H1 (cell line): Measurements from ENCODE around the gene ENOX2. TPM values are rescaled to one million over a fixed set of nuclear protein-coding genes. Genes with fewer than 3 reads are reported as not detected.

ENCODE experiments used
- CTCF ChIA-PET: fragments of 300-600 bp; sonication (Branson Sonifier 250); formaldehyde crosslinking; loops from one replicate; lab custom pipeline; 2021; ENCODE audit not compliant: partially characterized antibody; lab: Charles Lee
- POLR2A ChIA-PET: fragments of 300-600 bp; sonication (Branson Sonifier 250); formaldehyde crosslinking; loops from one replicate; lab custom pipeline; 2021; ENCODE audit warnings: inconsistent platforms; ENCODE audit not compliant: partially characterized antibody; lab: Charles Lee
- DNase-seq, 2 experiments: peaks; one replicate each; pipeline versions ENCODE4 v3.0.0 to v3.0.0-alpha.2; 2010 to 2022; ENCODE audit warnings: low spot score in 2 of 2, low read depth in 1 of 2, mixed read lengths in 1 of 2
- FAIRE-seq: peaks from 2 replicates; lab custom pipeline; 2011; peaks lifted over from hg19 to GRCh38; lab: Jason Lieb, UNC
- H2AFZ ChIP-seq: 2 replicates; pipeline ENCODE4 v1.8.1; 2012; ENCODE audit warnings: low read length, inconsistent platforms
- H2AK5ac ChIP-seq: 2 replicates; pipeline ENCODE4 v1.6.1; 2013; ENCODE audit warnings: low read depth, low read length
- H2BK120ac ChIP-seq: replicated peaks from 2 replicates; pipeline ENCODE3; 2013; ENCODE audit warnings: low read depth, low read length, inconsistent platforms
- H2BK12ac ChIP-seq: 2 replicates; pipeline ENCODE4 v1.6.1; 2013; ENCODE audit warnings: low read depth, low read length
- H2BK15ac ChIP-seq: 2 replicates; pipeline ENCODE4 v1.6.1; 2013; ENCODE audit warnings: low read length
- H2BK20ac ChIP-seq: 2 replicates; pipeline ENCODE4 v1.6.1; 2013; ENCODE audit warnings: low read length
- H2BK5ac ChIP-seq: 2 replicates; pipeline ENCODE4 v1.6.1; 2013; ENCODE audit warnings: low read depth, low read length
- H3K14ac ChIP-seq: 2 replicates; pipeline ENCODE4 v1.6.1; 2013; ENCODE audit warnings: inconsistent platforms; ENCODE audit not compliant: insufficient read length
- H3K18ac ChIP-seq: 2 replicates; pipeline ENCODE4 v1.6.1; 2013; ENCODE audit warnings: low read length; ENCODE audit errors: extremely low read depth
- H3K23ac ChIP-seq: 2 replicates; pipeline ENCODE4 v1.6.1; 2013; ENCODE audit warnings: inconsistent platforms; ENCODE audit not compliant: insufficient read length
- H3K23me2 ChIP-seq: 2 replicates; pipeline ENCODE4 v1.6.1; 2013; ENCODE audit warnings: low read depth, low read length
- H3K27ac ChIP-seq: 2 replicates; pipeline ENCODE4 v1.6.1; 2011; ENCODE audit warnings: low read depth, low read length, inconsistent platforms
- H3K27me3 ChIP-seq, 4 experiments: replicated peaks in 1 of 4; 1 replicate in 1 of 4; 2 replicates in 3 of 4; pipeline versions ENCODE4 v1.6.1 to v1.8.1; 2011 to 2013; ENCODE audit warnings: low read length in 3 of 4, mild to moderate bottlenecking in 3 of 4, inconsistent platforms in 2 of 4, mixed read lengths in 2 of 4, moderate library complexity in 1 of 4; ENCODE audit not compliant: control insufficient read depth in 3 of 4, insufficient read depth in 3 of 4; ENCODE audit errors: extremely low read depth in 1 of 4
- H3K36me3 ChIP-seq, 4 experiments: 2 replicates each; pipeline versions ENCODE4 v1.6.1 to v1.8.1; 2011 to 2013; ENCODE audit warnings: mild to moderate bottlenecking in 4 of 4, low read length in 3 of 4, moderate library complexity in 2 of 4, control low read depth in 1 of 4, inconsistent platforms in 1 of 4; ENCODE audit not compliant: insufficient read depth in 4 of 4, control insufficient read depth in 2 of 4
- H3K4ac ChIP-seq: replicated peaks from 2 replicates; pipeline ENCODE3; 2013; ENCODE audit warnings: low read length, low read depth, mixed read lengths, inconsistent platforms; ENCODE audit not compliant: insufficient read length
- H3K4me1 ChIP-seq, 4 experiments: replicated peaks in 1 of 4; 1 replicate in 1 of 4; 2 replicates in 3 of 4; pipeline versions ENCODE4 v1.6.1 to v1.8.1; 2011 to 2013; ENCODE audit warnings: low read length in 3 of 4, inconsistent platforms in 2 of 4, mixed read lengths in 1 of 4; ENCODE audit not compliant: insufficient read depth in 4 of 4, control insufficient read depth in 3 of 4
- H3K4me2 ChIP-seq, 2 experiments: 2 replicates each; pipeline versions ENCODE4 v1.6.1 to v1.8.1; 2011 to 2013; ENCODE audit warnings: low read depth in 2 of 2, low read length in 2 of 2, control low read depth in 1 of 2, inconsistent platforms in 1 of 2, mild to moderate bottlenecking in 1 of 2; ENCODE audit not compliant: insufficient read depth in 1 of 2
- H3K4me3 ChIP-seq, 4 experiments: fragments of 200-600, 300-600 bp in 1 of 4; sonication (generic), shearing (Covaris generic), sonication (Bioruptor Twin) in 1 of 4; 2 replicates each; pipeline versions ENCODE4 v1.5.1 to v1.8.1; 2011 to 2016; ENCODE audit warnings: low read length in 4 of 4, low read depth in 3 of 4, control low read depth in 2 of 4, inconsistent platforms in 2 of 4, mild to moderate bottlenecking in 2 of 4, mixed read lengths in 1 of 4, moderate library complexity in 1 of 4; ENCODE audit not compliant: insufficient read depth in 2 of 4; ENCODE audit errors: extremely low read depth in 1 of 4
- H3K56ac ChIP-seq: replicated peaks from 2 replicates; pipeline ENCODE3; 2013; ENCODE audit warnings: low read depth, mild to moderate bottlenecking, mixed read lengths, low read length, inconsistent platforms; ENCODE audit not compliant: insufficient read length
- H3K79me1 ChIP-seq: 2 replicates; pipeline ENCODE4 v1.6.1; 2013; ENCODE audit warnings: low read depth, low read length, control low read depth
- H3K79me2 ChIP-seq, 2 experiments: 2 replicates each; pipeline versions ENCODE4 v1.6.1 to v1.8.1; 2012 to 2013; ENCODE audit warnings: low read length in 2 of 2, mild to moderate bottlenecking in 2 of 2, inconsistent platforms in 1 of 2; ENCODE audit not compliant: insufficient read depth in 2 of 2, control insufficient read depth in 1 of 2
- H3K9ac ChIP-seq, 4 experiments: replicated peaks in 1 of 4; 1 replicate in 1 of 4; 2 replicates in 3 of 4; pipeline versions ENCODE4 v1.6.1 to v1.8.1; 2011 to 2013; ENCODE audit warnings: low read depth in 3 of 4, low read length in 3 of 4, control low read depth in 2 of 4, mild to moderate bottlenecking in 2 of 4, moderate library complexity in 2 of 4, inconsistent platforms in 1 of 4; ENCODE audit errors: extremely low read depth in 1 of 4
- H3K9me3 ChIP-seq, 2 experiments: 2 replicates each; pipeline versions ENCODE4 v1.6.1 to v1.8.1; 2012 to 2013; ENCODE audit warnings: mild to moderate bottlenecking in 2 of 2, moderate library complexity in 2 of 2, control low read depth in 1 of 2, inconsistent platforms in 1 of 2, low read depth in 1 of 2, low read length in 1 of 2, mixed read lengths in 1 of 2; ENCODE audit not compliant: insufficient read depth in 2 of 2
- H4K20me1 ChIP-seq, 2 experiments: replicated peaks in 1 of 2; 2 replicates each; pipeline versions ENCODE3 to v1.8.1; 2011 to 2013; ENCODE audit warnings: inconsistent platforms in 2 of 2, low read length in 2 of 2, mild to moderate bottlenecking in 1 of 2; ENCODE audit not compliant: insufficient read depth in 2 of 2, control insufficient read depth in 1 of 2
- H4K5ac ChIP-seq: 2 replicates; pipeline ENCODE4 v1.6.1; 2013; ENCODE audit warnings: low read length, low read depth, mixed read lengths, inconsistent platforms; ENCODE audit not compliant: insufficient read length
- H4K8ac ChIP-seq: 2 replicates; pipeline ENCODE4 v1.8.0; 2013; ENCODE audit warnings: mild to moderate bottlenecking, moderate library complexity, low read length, inconsistent platforms; ENCODE audit not compliant: insufficient read depth; ENCODE audit errors: extremely low read depth
- H4K91ac ChIP-seq: replicated peaks from 2 replicates; pipeline ENCODE3; 2013; ENCODE audit warnings: low read length, mixed read lengths, inconsistent platforms; ENCODE audit not compliant: insufficient read length
- ASH2L ChIP-seq: fragments of 200-600, 300-600 bp; sonication (generic); IDR thresholded peaks from one replicate; pipeline ENCODE4 v1.7.1; 2017; ENCODE audit warnings: low read length
- CEBPB ChIP-seq: IDR thresholded peaks from 2 replicates; pipeline ENCODE4 v1.6.1; 2012; ENCODE audit warnings: low read depth, low read length
- CREB1 ChIP-seq: IDR thresholded peaks from 2 replicates; pipeline ENCODE4 v1.6.1; 2012; ENCODE audit warnings: inconsistent platforms
- EGR1 ChIP-seq: IDR thresholded peaks from 2 replicates; pipeline ENCODE4 v1.6.1; 2011; ENCODE audit warnings: low read depth, low read length, borderline replicate concordance
- HDAC6 ChIP-seq: IDR thresholded peaks from one replicate; pipeline ENCODE4 v1.7.1; 2012; ENCODE audit warnings: low read depth, mild to moderate bottlenecking, inconsistent platforms, low read length, moderate library complexity
- NRF1 ChIP-seq: IDR thresholded peaks from 2 replicates; pipeline ENCODE4 v1.6.1; 2011; ENCODE audit warnings: mild to moderate bottlenecking, low read depth, low read length, improper control_type of control experiment
- POU5F1 ChIP-seq: IDR thresholded peaks from 2 replicates; pipeline ENCODE4 v1.6.1; 2011; ENCODE audit warnings: low read depth, mild to moderate bottlenecking, low read length, moderate library complexity
- RNF2 ChIP-seq: fragments of 200-900, 300-1000 bp; sonication (generic); IDR thresholded peaks from 2 replicates; pipeline ENCODE4 v1.7.1; 2016; ENCODE audit warnings: borderline replicate concordance, low read depth, mild to moderate bottlenecking, antibody characterized with exemption, low read length; ENCODE audit not compliant: poor library complexity, severe bottlenecking; ENCODE audit errors: missing control alignments
- RXRA ChIP-seq: IDR thresholded peaks from 2 replicates; pipeline ENCODE4 v1.6.1; 2011; ENCODE audit warnings: low read depth, mild to moderate bottlenecking, low read length, moderate library complexity; ENCODE audit not compliant: insufficient read depth
- SP4 ChIP-seq: IDR thresholded peaks from 2 replicates; pipeline ENCODE4 v1.6.1; 2012; ENCODE audit warnings: low read length, inconsistent platforms
- SRF ChIP-seq: IDR thresholded peaks from 2 replicates; pipeline ENCODE4 v1.6.1; 2011; ENCODE audit warnings: mild to moderate bottlenecking, low read depth, low read length, moderate library complexity
- TCF12 ChIP-seq: IDR thresholded peaks from 2 replicates; pipeline ENCODE4 v1.6.1; 2011; ENCODE audit warnings: low read depth, mild to moderate bottlenecking, low read length
- WGBS, 2 experiments: shearing (Covaris generic) in 1 of 2; methylation state at CpG; one replicate each; pipeline versions ENCODE4 v1.1.6 to v1.1.7; 2013 to 2015; ENCODE audit warnings: low lambda C conversion rate in 2 of 2, mixed read lengths in 2 of 2, inconsistent platforms in 1 of 2, low coverage in 1 of 2, missing lambda C conversion rate in 1 of 2; ENCODE audit not compliant: insufficient replicate concordance in 2 of 2, insufficient coverage in 1 of 2, insufficient read length in 1 of 2; ENCODE audit errors: extremely low coverage in 1 of 2, missing lambda C conversion rate in 1 of 2; 5-methylcytosine and 5-hydroxymethylcytosine counted together
- polyA plus RNA-seq, 7 experiments: library from polyadenylated mRNA; depleted of rRNA in 3 of 7; stranded (reverse) in 5 of 7; unstranded in 2 of 7; fragments of >200 nt in 5 of 7; fragments of 200-250 nt in 2 of 7; gene quantifications; 1 replicate in 5 of 7; 2 replicates in 1 of 7; 4 replicates in 1 of 7; pipeline versions ENCODE4 v1.2.1 to v1.2.3, GENCODE V29; 2011 to 2013; ENCODE audit warnings: missing spikeins in 2 of 7, mixed read lengths in 2 of 7
- total RNA-seq: library from RNA; stranded (reverse); fragmentation: NEBNext Ultra II Directional; extraction: Animal tissue kit (Norgen Biotek cat#: 25700); gene quantifications from 2 replicates; pipeline ENCODE4 v1.2.1, GENCODE V29; 2021
- TF ChIP-seq, protein P1 (sequence below): IDR thresholded peaks from 2 replicates; pipeline ENCODE4 v1.6.1; 2011; ENCODE audit warnings: low read length, improper control_type of control experiment

ENOX2 gene
- total and polyA plus RNA-seq, 2 of the 8 experiments (the other 6 are each of a cell fraction or from before 2014, with no cell fraction given) = 4.5 to 12.3 TPM

GRCh38 chrX:130741151-130741550 lies 161.9 kb downstream of the ENOX2 start:
- Histone ChIP-seq H2AFZ (no peak overlapping the region), H3K27ac (no peak overlapping the region), H4K5ac (no peak overlapping the region), H3K23me2 (no peaks in the 10 kb centered on the region), H3K23ac (no peak overlapping the region), H3K79me1 (no peaks in the 10 kb centered on the region), H3K18ac (no peak overlapping the region), H3K14ac (no peak overlapping the region), H3K4ac (no peak overlapping the region), H4K20me1 (no peaks in the 10 kb centered on the region), H4K8ac (no peak overlapping the region), H2AK5ac (no peak overlapping the region), H2BK120ac (no peak overlapping the region), H3K56ac (no peak overlapping the region), H3K27me3 (no peaks in the 10 kb centered on the region), H2BK20ac (no peak overlapping the region), H3K4me1 (peaks cover 0 to 9% (median 2%) of the 10 kb centered on the region in 4 experiments; a peak in 2 of 7 replicates), H4K91ac (no peak overlapping the region), H3K9me3 (no peaks in the 10 kb centered on the region), H3K4me3 (no peak overlapping the region), H2BK5ac (no peak overlapping the region), H3K79me2 (no peaks in the 10 kb centered on the region), H3K4me2 (no peak overlapping the region), H3K9ac (no peak overlapping the region), H2BK15ac (no peak overlapping the region), H3K36me3 (no peaks in the 10 kb centered on the region), H2BK12ac (no peak overlapping the region)
- FAIRE-seq (no peak), DNase-seq (no peak)
- ChIA-PET CTCF (interaction anchor here (0.6 kb wide), 1 partner anchor 83 kb away, joined by 3 read pairs; no protein-coding TSS in a partner anchor), POLR2A (no interaction called here)
- 95% methylated on average over 3 of the region's 3 CpGs; no CpG with 5 or more reads in 1 of the 2 experiments for WGBS, 2 experiments
- no peak for TF ChIP-seq RXRA
- TF ChIP-seq TCF12 = no peak
- TF ChIP-seq SP4 = no peak
- no peak for TF ChIP-seq CEBPB
- TF ChIP-seq SRF = no peak
- no peak for TF ChIP-seq EGR1
- TF ChIP-seq POU5F1 = no peak
- TF ChIP-seq NRF1 = no peak
- TF ChIP-seq ASH2L = no peak
- TF ChIP-seq HDAC6 = no peak
- TF ChIP-seq CREB1 = no peak
- no peak for TF ChIP-seq RNF2
- TF ChIP-seq, protein P1, sequence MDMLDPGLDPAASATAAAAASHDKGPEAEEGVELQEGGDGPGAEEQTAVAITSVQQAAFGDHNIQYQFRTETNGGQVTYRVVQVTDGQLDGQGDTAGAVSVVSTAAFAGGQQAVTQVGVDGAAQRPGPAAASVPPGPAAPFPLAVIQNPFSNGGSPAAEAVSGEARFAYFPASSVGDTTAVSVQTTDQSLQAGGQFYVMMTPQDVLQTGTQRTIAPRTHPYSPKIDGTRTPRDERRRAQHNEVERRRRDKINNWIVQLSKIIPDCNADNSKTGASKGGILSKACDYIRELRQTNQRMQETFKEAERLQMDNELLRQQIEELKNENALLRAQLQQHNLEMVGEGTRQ = no peak
